GM18873 (cell line): ENCODE results near the gene TSEN15.

ENCODE experiments used
- ATAC-seq: cut with Tn5 transposase; IDR thresholded peaks from one replicate; pipeline ENCODE4 v1.9.1; 2021; ENCODE audit warnings: mild to moderate bottlenecking, moderate library complexity, moderate number of reproducible peaks; ENCODE audit not compliant: unreplicated experiment, low FRiP score

The TSEN15 gene

DNA sequence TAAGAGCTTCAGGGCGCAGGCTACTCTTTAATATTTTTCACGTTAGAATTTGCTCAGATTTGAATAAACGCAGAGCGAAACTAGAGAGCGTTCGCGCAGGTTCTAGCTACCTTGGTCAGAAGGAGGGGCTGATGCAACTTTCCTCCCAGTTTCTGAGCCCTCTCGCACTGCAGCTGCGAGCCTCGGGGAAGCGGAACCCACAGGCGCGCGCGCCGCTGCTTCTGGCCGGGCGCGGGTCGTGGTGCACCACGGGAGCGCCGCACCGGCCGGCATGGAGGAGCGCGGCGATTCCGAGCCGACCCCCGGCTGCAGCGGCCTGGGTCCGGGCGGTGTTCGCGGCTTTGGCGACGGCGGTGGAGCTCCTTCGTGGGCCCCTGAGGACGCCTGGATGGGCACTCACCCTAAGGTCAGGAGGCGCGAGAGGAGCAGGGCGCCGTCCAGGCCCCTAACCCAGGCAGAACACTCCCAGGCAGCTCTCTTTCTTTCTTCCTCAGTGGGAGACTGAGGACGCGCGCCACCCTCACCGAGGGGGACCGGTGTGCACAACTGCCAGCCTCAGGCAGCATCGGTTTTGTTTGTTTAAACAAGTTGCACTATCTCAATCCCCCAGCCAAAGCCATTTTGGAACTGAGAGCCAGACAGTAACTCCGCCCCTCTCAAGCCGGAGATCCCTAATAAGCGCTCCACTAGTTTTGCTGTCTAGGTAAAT lies at the start of gene TSEN15:
TSS of gene TSEN15 (plus strand) at position 246 of the 709 bp plus-strand sequence. CDS start at position 272, 26 bp downstream.
- ATAC-seq: peak; percentile 89

DNA sequence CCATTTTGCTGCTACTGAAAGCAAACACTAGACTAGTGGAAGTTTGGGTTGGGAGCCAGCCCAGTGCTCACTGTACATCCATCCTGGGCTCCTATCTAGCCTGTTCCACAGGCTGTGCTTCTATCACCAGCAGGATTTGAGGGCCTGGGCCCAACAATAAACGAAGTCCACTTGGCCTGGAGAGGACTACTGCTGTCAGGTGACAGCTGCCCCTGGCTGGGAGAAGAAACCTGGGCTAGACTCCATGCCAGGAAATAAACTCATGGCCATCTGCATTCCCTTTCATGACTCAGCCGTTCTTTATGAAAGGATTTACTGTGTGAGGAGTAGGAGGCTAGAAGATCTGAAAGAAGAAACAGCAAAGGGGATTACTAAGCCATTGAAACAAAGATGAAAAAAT lies 49.5 kb upstream of the TSEN15 start:
- no peak for ATAC-seq

DNA sequence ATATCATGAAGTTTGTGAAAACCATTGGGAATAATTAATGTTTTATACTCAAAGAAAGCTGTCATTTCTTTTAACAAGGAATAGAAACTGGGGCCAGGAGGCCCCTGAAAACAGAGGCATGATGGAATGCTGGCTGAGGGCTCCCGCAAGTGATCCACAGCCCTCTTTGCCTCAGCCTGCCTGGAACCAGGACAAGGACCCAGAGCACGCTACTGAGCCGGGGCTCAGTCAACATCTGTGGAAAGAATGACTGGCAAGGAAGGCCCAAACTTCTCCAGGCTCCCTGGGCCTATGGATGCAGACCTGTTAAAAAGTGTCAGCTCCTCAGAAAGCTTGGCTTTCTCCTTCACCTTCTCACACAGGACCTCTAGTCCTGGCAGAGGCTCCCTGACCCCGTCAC lies 46.6 kb upstream of the TSEN15 start:
- ATAC-seq: no peak

DNA sequence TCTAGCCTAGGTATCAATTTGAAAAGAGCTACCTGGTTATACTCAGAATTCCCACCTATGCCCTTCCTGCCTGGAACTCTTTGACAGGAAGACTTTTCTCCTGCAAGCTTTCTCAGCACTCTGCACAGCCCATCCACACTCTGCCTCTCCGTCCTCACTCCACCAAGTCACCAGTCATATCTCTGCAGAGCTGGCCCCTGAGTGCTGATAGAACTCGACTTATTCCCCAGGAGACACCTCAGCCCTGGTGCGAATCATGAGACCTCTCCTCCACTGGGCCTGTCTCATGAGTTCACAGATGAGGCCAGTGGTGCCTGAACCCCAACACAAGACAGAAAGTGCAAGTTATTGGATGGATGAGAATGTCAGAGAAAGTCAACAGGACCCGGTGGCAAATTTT lies 46.0 kb upstream of the TSEN15 start:
- no peak for ATAC-seq

DNA sequence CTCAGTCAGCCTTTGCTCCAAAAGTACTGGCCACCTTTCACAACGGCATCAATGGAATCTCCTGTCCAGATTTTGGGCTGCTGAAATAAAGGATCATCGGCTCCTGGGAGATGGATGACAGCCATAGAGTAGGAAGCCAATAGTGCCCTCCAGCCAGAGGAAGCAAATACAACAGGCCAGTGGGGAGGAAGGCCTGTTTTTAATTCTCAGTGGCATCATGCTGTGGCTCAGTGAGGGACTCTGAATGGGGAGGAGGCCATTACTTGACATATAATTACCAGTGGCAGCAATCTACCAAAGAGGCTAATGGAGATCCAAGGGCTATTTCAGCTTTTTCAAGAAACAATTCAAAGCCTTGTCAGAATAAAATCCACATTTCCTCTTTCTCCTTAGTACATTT lies 40.7 kb upstream of the TSEN15 start:
- ATAC-seq: no peak

DNA sequence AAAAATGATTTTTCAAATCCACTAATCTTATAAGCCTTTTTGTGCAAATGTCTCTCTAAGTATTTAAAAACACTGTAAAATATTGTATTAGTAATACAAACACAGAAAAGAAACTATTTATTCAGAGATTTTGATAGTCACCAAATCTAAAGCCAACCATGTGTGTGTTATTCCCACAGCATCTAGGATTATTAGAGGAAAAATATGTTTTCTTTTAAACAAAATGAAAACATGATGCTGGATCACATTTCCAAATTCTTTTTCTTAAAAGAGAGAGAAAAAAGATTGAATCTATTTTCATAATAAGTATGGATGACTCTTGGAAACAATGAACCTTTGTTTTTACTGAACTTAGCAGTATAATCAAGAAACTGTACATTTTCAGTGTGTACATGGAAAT lies 39.3 kb upstream of the TSEN15 start:
- no peak for ATAC-seq

DNA sequence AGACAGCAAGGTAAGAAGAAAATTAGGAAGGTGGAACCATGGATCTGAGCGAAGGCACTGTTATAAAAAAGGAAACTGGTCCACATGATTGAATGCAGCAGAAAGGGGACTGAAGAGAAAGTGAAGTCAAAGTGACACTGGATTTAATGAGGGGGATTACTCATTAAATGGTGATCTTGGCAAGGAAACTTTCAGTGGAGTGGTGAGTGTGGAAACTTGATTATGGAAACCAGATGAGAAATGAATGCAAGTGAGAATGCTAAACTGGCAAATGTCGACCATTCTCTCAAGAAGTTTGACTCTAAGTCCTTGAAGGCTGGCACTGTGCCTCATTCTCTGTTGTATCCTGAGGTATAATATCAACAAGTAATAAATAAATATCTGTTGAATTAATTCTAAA lies 37.3 kb upstream of the TSEN15 start:
- no peak for ATAC-seq

DNA sequence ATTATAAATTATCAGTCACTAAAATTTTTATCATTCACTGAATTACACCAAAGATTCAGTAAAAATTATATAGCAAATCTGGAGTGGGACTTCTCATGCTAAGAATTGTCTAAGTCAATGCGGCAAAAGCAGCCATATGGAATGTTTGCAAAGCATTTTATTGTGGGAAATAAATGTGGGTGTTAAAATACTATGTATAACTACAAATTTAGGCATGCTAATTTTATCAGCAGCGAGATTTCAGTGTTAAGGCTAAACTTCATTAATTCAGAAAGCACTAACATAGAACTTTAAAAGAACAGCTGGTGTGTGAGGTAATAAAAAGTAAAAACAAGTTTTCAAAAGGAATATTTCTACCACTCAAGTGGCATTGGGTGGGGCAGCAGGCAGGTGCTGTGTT lies 35.4 kb upstream of the TSEN15 start:
- no peak for ATAC-seq

DNA sequence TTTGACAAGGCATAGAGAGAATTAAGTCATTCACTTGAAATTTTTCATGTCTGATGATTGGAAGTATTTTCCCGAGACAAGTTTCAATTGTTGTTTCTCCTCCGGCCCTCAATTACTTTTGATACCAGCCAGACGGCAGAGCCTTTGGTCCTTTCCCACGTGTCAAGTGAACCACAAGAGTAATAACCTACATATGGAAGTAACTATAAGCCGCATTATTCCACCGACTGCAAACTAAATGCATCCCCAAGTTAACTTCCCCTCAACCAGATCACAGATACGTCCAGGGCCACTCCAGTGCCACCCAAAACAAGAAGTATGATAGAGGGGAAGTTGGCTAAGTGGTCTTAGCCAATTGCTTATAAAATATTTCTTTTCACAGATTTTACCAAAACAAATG lies 34.2 kb upstream of the TSEN15 start:
- ATAC-seq: no peak

DNA sequence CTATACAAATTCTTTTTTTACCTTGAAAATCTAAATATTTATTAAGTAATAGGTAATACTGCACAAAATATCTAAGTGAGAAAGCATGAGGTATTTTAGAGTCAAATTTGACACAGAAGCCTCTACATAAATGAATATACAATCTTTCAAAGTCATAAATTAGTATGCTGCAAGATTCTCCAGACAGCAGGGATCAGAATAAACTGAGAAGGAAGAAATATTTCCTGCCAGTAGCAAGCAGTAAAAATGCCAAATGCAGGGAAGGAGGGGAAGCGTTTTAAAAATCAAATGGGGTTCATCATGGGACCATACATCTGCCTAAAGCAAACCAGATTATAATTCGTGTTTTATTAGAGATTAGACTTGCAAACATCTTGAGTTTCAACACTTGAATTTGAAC lies 32.9 kb upstream of the TSEN15 start:
- no peak for ATAC-seq

DNA sequence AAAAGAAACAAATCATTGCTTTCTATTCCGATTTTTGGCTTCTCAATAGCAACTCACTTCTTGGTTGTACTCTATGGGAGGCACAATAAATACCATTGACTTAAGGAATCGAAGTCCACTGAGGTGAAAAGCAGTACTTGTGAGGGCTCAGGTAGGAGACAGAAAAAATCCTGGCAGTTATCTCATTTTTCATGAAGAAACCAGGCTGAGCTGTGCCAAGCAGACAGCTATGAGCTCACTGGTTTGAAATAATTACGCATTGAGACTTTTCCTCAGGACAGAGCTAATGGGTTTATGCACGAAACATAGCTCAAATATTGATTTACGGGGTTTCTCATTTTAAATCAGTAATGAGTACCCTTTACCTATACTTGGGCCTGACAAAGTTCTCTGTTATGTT lies 32.5 kb upstream of the TSEN15 start:
- ATAC-seq: no peak

DNA sequence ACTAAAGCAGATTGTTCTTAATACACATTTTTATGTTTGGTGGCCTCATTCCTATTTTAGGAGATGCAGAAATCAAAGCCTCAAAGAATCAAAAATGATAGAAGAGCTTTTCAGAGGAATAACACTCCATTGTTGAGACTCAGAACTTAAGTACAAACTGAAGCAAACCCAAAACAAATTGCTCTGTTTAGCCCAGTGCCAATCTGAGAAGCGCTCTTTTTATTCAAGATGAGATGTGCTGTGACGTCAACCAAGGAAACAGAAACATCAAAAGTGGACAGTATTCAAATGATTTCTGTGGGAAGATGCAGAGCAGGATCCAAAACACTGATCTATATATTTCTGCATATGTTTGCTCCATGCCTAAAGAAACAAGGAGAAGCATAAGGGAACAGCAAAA lies 32.0 kb upstream of the TSEN15 start:
- ATAC-seq: no peak

DNA sequence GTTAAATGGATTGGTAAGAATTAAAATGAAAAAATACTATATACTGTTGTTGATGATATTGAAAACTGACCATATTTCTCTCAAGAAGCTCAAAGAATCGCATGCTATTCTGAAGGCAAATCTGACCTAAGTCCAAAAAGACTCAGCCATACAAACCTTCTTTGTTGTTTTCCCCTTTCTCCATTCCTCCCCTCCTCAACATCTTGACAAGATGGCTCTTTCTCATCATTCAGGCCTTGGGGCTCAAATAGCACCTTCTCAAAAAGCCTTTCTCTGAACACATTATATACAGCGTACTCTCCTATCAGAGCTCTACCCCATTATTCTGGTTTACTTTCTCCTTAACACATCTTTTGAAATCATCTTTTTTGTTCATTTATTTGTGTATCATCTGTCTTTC lies 31.2 kb upstream of the TSEN15 start:
- ATAC-seq: no peak

DNA sequence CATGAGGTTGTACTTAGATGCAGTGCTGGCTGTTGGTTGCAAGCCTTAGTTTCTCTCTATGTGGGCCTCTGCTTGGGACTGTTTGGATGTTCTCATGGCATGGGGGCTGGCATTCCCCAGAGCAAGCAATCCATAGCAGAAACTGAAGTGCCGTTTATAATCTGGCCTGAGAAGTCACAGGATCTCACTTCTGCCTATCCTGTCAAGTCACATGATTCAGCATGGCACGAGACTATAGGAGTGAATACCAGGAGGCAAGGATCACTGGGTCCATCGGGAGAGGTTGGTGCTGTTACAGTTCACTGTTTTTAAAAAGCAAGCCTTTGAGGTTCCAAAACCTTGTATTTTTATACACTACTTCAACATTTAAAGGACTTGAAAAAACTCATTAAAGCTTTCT lies 30.7 kb upstream of the TSEN15 start:
- ATAC-seq: no peak

DNA sequence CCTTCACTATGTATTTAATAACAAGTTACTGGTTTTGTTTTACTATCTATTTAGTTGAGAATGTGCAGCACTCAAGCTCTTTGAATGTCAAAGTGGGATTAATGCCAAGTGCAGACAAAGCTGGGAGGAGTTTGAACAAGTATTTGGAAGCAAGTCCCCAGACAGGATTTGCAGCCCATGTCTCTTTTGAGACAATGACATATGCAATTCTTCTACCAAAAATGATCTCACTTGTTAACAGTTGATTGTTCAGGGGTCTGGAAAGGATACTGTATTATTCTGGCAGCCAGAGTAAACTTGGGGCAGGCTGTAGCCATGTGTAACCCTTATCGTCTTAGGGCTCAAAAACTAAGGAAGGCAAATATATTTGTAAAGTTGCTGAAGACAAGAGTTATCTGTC lies 29.8 kb upstream of the TSEN15 start:
- ATAC-seq: no peak

DNA sequence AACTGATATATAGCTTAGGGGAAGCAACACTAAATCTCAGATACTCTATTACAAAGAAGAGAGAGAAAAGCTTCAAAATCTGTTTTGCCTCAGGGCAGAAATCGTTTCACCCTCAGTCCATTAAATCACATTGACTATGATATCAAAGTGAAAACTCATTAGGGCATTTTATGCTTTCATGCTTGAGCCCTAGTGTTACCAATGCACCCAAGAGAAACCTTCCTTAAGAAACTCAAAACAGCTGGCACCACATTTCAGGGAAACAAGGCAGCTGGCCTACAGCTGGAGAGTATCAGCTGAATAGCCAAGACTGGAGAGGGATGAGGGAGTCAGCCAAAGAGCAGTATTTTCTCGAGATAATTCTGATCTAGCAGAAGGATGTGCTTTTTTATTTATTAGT lies 28.9 kb upstream of the TSEN15 start:
- ATAC-seq: no peak

DNA sequence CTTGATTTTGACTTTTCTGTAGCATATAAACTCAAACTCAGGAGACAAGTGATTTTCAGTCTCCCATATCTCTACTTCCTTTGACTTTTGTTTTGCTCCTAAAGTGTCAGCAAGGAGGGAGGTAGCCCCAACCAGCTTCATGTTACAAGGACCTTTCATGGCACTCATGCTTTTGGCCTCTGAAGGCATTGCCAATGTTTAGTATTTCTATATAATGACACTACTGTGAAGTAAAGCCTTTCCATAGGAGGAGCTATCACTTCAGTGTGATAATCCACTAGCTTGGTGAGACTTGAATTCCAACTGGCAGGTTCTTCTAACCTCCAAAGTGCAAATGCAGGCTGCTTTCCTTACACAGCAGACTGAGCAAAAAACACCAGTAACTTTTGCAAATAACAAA lies 28.4 kb upstream of the TSEN15 start:
- ATAC-seq: no peak

DNA sequence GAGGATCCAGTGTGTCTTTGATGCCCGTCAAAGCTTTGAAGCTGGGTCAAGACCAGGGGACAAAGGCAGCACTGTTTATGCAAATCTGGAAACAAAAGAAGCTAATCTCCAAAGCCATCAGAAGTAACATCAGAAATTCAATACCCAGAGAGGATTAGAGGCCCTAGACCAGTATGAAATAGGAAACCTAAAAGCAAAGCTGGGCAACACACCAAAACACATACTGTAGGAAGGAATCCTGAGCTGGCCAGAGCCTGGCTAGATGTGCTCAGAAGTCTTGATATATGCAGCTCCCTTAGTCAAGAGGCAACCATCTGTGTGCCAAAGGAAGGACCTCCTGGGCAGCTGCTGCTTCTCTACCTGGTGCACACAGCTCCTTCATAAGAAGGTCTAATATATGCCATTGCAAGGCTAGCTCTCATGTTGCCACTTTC lies 26.3 kb upstream of the TSEN15 start:
- no peak for ATAC-seq

DNA sequence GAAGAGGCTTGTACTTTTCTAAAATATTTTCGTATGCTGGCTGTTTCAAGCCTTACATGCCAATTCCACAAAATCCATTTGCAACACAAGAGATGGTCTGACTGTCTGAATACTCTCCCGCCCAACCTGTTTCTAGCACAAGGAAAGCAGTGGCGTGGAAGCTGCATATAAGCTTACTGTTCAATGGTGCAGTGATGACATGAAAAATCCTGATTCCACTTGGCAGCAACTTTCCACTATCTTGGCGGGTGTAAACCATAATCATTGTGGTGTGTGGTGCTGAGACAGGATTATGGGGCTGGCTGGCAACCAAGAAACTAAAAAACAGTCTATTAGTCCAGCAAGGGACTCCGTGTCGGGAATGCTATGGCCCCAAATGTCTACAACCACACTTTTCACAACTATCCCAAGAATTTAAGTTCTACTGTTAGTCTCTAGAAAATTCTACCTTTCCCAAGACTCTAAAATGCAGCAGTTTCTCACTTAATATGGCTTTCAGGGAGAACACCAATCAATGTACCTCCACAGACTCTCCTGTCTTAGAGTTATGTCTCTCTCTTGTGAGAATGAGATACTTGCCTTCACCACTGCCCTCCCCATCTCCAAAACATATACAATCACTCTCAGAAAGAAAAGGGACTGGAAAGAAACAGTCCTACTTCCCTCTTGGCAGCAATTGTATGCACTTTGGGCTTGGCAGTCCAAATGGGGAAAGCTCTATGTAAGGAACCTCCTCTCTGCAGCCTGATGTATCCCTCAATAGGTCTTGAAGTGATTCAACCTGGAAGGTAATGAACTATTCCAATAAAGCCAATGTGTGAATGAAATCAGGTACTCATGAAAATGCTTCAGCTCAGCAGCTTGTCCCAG lies 23.5 kb upstream of the TSEN15 start:
- ATAC-seq: no peak

DNA sequence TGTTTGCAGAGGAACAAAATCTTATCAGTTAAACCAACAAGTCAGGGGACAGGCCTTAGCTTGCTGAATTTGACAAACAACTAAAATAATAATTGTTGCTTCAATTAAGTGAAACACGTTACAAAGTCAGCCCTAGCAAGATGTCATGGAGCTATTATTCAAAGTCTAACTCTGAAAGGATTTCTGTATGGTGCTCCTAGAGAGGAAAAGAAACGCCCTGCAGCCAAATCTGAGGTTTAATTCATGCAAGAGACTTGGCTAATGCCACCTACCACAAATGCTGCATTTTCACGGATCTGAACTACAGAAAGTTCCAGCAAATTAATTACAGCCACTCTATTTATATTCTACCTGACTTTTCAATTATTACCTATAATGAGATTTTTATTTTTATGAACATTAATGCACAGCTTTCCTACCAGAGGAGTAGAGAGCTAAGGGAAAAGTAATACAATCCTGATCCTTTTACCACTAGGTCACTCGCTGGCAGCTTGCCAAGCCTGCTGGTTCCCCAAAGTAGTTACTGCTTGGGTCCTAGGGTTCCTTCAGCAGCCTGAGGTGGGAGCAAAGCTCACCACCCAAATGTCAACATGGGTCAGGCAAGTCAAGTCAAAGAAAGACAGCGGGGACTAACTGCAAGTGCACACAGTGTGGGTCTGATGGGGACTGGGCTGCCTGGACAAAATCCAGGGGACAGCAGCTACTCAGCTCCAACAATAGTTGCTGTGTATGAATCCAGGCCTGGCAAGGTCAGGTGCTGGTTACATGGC lies 22.5 kb upstream of the TSEN15 start:
- ATAC-seq: no peak

DNA sequence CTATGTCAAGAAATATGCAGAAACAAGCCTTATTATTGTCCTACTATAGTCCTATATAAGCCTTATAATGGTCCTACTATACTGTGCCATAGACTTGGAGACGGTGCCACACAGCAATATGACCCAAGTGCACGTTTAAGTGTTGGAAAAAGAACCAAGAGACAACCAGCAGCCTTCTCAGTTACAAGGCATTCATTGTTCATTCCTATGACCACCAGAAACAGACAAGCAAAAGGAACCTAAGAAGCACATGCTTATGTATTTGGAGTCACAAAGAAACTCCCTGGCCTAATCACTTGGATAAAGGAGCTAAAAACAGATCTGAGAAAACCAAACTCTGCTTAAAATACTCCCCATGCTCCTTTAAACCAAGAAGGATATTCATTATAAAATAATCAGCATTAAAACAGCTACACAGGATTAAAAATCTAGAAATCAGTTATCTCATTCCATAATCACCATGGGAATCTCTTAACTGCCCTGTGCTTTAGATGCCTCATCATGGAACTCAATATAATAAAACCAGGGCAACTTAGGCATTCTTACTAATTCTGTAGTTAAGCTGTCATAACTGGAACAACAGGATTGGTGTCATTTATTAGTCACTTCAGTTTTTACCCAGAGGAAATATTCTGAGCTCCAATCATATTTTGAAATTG lies 21.0 kb upstream of the TSEN15 start:
- no peak for ATAC-seq
